Activated CD8-positive, alpha-beta memory T cell treated with anti-CD3 and anti-CD28 coated beads, Interleukin-2, amount 10 ng/mL, durations not matched to agents 7 days and 5 days (primary cell): Measurements from ENCODE around the gene ICA1L. TPM values are rescaled to one million over a fixed set of nuclear protein-coding genes. Genes with fewer than 3 reads are reported as not detected.
"Not testable (repeated sequence)": the region's sequence is repeated elsewhere in the genome, so short reads cannot be mapped to it uniquely, and the experiment has no call there.

Experiments used
- ATAC-seq: fragments of 150-1000 bp; cut with Tn5 transposase; one replicate; pipeline ENCODE4 v1.10.0; 2021; ENCODE audit warnings: moderate library complexity
- CTCF ChIA-PET: fragments of 350-600 bp; sonication (Branson Sonifier 250); formaldehyde crosslinking; loops from one replicate; lab custom pipeline; 2021; ENCODE audit warnings: antibody characterized with exemption; lab: Charles Lee
- DNase-seq: peaks from one replicate; pipeline ENCODE4 v3.0.0-alpha.2; 2020
- H3K27ac Mint-ChIP-seq: one replicate; pipeline ENCODE4 v1.8.0; 2021; ENCODE audit warnings: mild to moderate bottlenecking, mixed read lengths
- H3K27me3 Mint-ChIP-seq: one replicate; pipeline ENCODE4 v1.8.0; 2021; ENCODE audit warnings: mixed read lengths
- H3K36me3 Mint-ChIP-seq: one replicate; pipeline ENCODE4 v1.8.0; 2021; ENCODE audit warnings: mild to moderate bottlenecking, mixed read lengths
- H3K4me1 Mint-ChIP-seq: one replicate; pipeline ENCODE4 v1.8.0; 2021; ENCODE audit warnings: mixed read lengths
- H3K4me3 Mint-ChIP-seq: one replicate; pipeline ENCODE4 v1.8.0; 2021; ENCODE audit warnings: mild to moderate bottlenecking, moderate library complexity, mixed read lengths
- H3K9me3 Mint-ChIP-seq: one replicate; pipeline ENCODE4 v1.8.0; 2022; ENCODE audit warnings: low read depth, mixed read lengths
- total RNA-seq, 2 experiments: library from RNA; stranded (reverse); gene quantifications; one replicate each; pipeline ENCODE4 v1.2.3, GENCODE V29; 2021

ICA1L gene
- total RNA-seq, 2 experiments from 2014 or later = 3.8 to 5.1 TPM

- H3K4me1 Mint-ChIP-seq = no peaks in the 10 kb centered on the region
- no peak overlapping the region for H3K4me3 Mint-ChIP-seq
- no peaks in the 10 kb centered on the region for H3K9me3 Mint-ChIP-seq
- H3K27ac Mint-ChIP-seq = no peak overlapping the region
- no peaks in the 10 kb centered on the region for H3K27me3 Mint-ChIP-seq
- no peak for DNase-seq
- no peak for ATAC-seq
- CTCF ChIA-PET = interaction anchor here (0.7 kb wide), 1 partner anchor 25 kb away, joined by 3 read pairs; no protein-coding TSS in a partner anchor
- peaks cover 20% of the 10 kb centered on the region for H3K36me3 Mint-ChIP-seq
Observed at GRCh38 chr2:202883987-202884675, 12.6 kb upstream of the ICA1L start.

- DNase-seq (no peak), ATAC-seq (no peak)
- no peaks in the 10 kb centered on the region for H3K9me3 Mint-ChIP-seq
- H3K27ac Mint-ChIP-seq = no peak overlapping the region
- peaks cover 15% of the 10 kb centered on the region for H3K36me3 Mint-ChIP-seq
- no peaks in the 10 kb centered on the region for H3K27me3 Mint-ChIP-seq
- H3K4me1 Mint-ChIP-seq = no peaks in the 10 kb centered on the region
- no peak overlapping the region for H3K4me3 Mint-ChIP-seq
- CTCF ChIA-PET = no interaction called here
Observed at GRCh38 chr2:202881570-202881969, 10.0 kb upstream of the ICA1L start.

- H3K4me1 Mint-ChIP-seq = peaks cover 2% of the 10 kb centered on the region
- ATAC-seq (no peak), DNase-seq (no peak)
- CTCF ChIA-PET = no interaction called here
- H3K27ac Mint-ChIP-seq = no peak overlapping the region
- H3K27me3 Mint-ChIP-seq = no peaks in the 10 kb centered on the region
- H3K9me3 Mint-ChIP-seq = no peaks in the 10 kb centered on the region
- H3K36me3 Mint-ChIP-seq = peaks cover 6% of the 10 kb centered on the region
- no peak overlapping the region for H3K4me3 Mint-ChIP-seq
Observed at GRCh38 chr2:202877699-202878098, 6.1 kb upstream of the ICA1L start.

GRCh38 chr2:202870431-202871299, 901 bp downstream of the ICA1L start:
- DNase-seq = peak; percentile 82
- Mint-ChIP-seq H3K9me3 (no peaks in the 10 kb centered on the region), H3K27me3 (no peaks in the 10 kb centered on the region), H3K4me3 (peak overlapping the region; percentile 91), H3K27ac (peak overlapping the region; percentile 81), H3K4me1 (peaks cover 12% of the 10 kb centered on the region), H3K36me3 (no peaks in the 10 kb centered on the region)
- peak; percentile 84 for ATAC-seq
- CTCF ChIA-PET = interaction anchor here (0.6 to 3.5 kb wide), 12 partner anchors 18 to 583 kb away, joined by 3 to 42 read pairs (median 3); partner anchors contain the start of gene CYP20A1

GRCh38 chr2:202861987-202862386, 9.6 kb downstream of the ICA1L start:
- ATAC-seq (no peak), DNase-seq (no peak)
- no peak overlapping the region for H3K27ac Mint-ChIP-seq
- H3K4me1 Mint-ChIP-seq = no peaks in the 10 kb centered on the region
- no peaks in the 10 kb centered on the region for H3K9me3 Mint-ChIP-seq
- H3K36me3 Mint-ChIP-seq = peaks cover 2% of the 10 kb centered on the region
- H3K4me3 Mint-ChIP-seq = no peak overlapping the region
- CTCF ChIA-PET = no interaction called here
- H3K27me3 Mint-ChIP-seq = no peaks in the 10 kb centered on the region

- H3K9me3 Mint-ChIP-seq = no peaks in the 10 kb centered on the region
- H3K27ac Mint-ChIP-seq = no peak overlapping the region
- DNase-seq (no peak), ATAC-seq (no peak)
- H3K4me3 Mint-ChIP-seq = no peak overlapping the region
- peaks cover 2% of the 10 kb centered on the region for H3K27me3 Mint-ChIP-seq
- H3K36me3 Mint-ChIP-seq = peaks cover 2% of the 10 kb centered on the region
- no peaks in the 10 kb centered on the region for H3K4me1 Mint-ChIP-seq
- CTCF ChIA-PET = interaction anchor here (0.6 kb wide), 1 partner anchor 181 kb away, joined by 3 read pairs; no protein-coding TSS in a partner anchor
Observed at GRCh38 chr2:202858601-202859000, 13.0 kb downstream of the ICA1L start.

GRCh38 chr2:202849343-202849742, 22.2 kb downstream of the ICA1L start:
- ATAC-seq, H3K27ac Mint-ChIP-seq, CTCF ChIA-PET, DNase-seq, H3K27me3 Mint-ChIP-seq, H3K4me3 Mint-ChIP-seq, H3K4me1 Mint-ChIP-seq, H3K36me3 Mint-ChIP-seq, H3K9me3 Mint-ChIP-seq: not testable (repeated sequence)

GRCh38 chr2:202848813-202849212, 22.8 kb downstream of the ICA1L start:
- Mint-ChIP-seq H3K27ac (no peak overlapping the region), H3K9me3 (no peaks in the 10 kb centered on the region), H3K4me1 (peaks cover 2% of the 10 kb centered on the region), H3K36me3 (peaks cover under 1% of the 10 kb centered on the region), H3K4me3 (no peak overlapping the region), H3K27me3 (no peaks in the 10 kb centered on the region)
- ATAC-seq (no peak), DNase-seq (no peak)
- CTCF ChIA-PET = no interaction called here

GRCh38 chr2:202847693-202848524, 23.7 kb downstream of the ICA1L start:
- peaks cover 2% of the 10 kb centered on the region for H3K4me1 Mint-ChIP-seq
- CTCF ChIA-PET = no interaction called here
- peaks cover 2% of the 10 kb centered on the region for H3K9me3 Mint-ChIP-seq
- H3K36me3 Mint-ChIP-seq = peaks cover 4% of the 10 kb centered on the region
- no peak overlapping the region for H3K4me3 Mint-ChIP-seq
- no peak overlapping the region for H3K27ac Mint-ChIP-seq
- no peak for DNase-seq
- no peaks in the 10 kb centered on the region for H3K27me3 Mint-ChIP-seq
- no peak for ATAC-seq

GRCh38 chr2:202844656-202845055, 26.9 kb downstream of the ICA1L start:
- H3K9me3 Mint-ChIP-seq = peaks cover 7% of the 10 kb centered on the region
- H3K27me3 Mint-ChIP-seq = no peaks in the 10 kb centered on the region
- H3K27ac Mint-ChIP-seq = no peak overlapping the region
- ATAC-seq = no peak
- no peak for DNase-seq
- H3K4me3 Mint-ChIP-seq = no peak overlapping the region
- H3K4me1 Mint-ChIP-seq = peaks cover 2% of the 10 kb centered on the region
- CTCF ChIA-PET = interaction anchor here (1.1 kb wide), 1 partner anchor 21 kb away, joined by 3 read pairs; no protein-coding TSS in a partner anchor
- peaks cover 8% of the 10 kb centered on the region for H3K36me3 Mint-ChIP-seq

GRCh38 chr2:202842690-202843089, 28.9 kb downstream of the ICA1L start:
- Mint-ChIP-seq H3K27ac (no peak overlapping the region), H3K4me3 (no peak overlapping the region), H3K9me3 (peaks cover 7% of the 10 kb centered on the region), H3K36me3 (peaks cover 8% of the 10 kb centered on the region), H3K27me3 (no peaks in the 10 kb centered on the region), H3K4me1 (no peaks in the 10 kb centered on the region)
- CTCF ChIA-PET = no interaction called here
- no peak for DNase-seq
- no peak for ATAC-seq

GRCh38 chr2:202841090-202841867, 30.3 kb downstream of the ICA1L start:
- peaks cover 7% of the 10 kb centered on the region for H3K9me3 Mint-ChIP-seq
- H3K27ac Mint-ChIP-seq = no peak overlapping the region
- H3K36me3 Mint-ChIP-seq = peaks cover 8% of the 10 kb centered on the region
- no peak for DNase-seq
- H3K4me3 Mint-ChIP-seq = no peak overlapping the region
- no peaks in the 10 kb centered on the region for H3K27me3 Mint-ChIP-seq
- CTCF ChIA-PET = no interaction called here
- ATAC-seq = no peak
- no peaks in the 10 kb centered on the region for H3K4me1 Mint-ChIP-seq
